GM12801 (cell line): ENCODE data around the gene NR6A1.

Experiments
- CTCF ChIP-seq: IDR thresholded peaks from one replicate; pipeline ENCODE4 v1.5.1; 2011; ENCODE audit warnings: control low read depth; ENCODE audit not compliant: insufficient read length; ENCODE audit errors: extremely low read depth

The NR6A1 gene

GRCh38 chr9:124615100-124615742 is 155.9 kb downstream of the NR6A1 start:
- no peak for TF ChIP-seq CTCF

- no peak for TF ChIP-seq CTCF
Measured at GRCh38 chr9:124613849-124614248, 157.3 kb downstream of the NR6A1 start.

GRCh38 chr9:124611106-124611505 is 160.0 kb downstream of the NR6A1 start:
- TF ChIP-seq CTCF, result no peak

GRCh38 chr9:124606027-124606426 is 165.1 kb downstream of the NR6A1 start:
- TF ChIP-seq CTCF, result no peak

GRCh38 chr9:124605258-124605657 is 165.9 kb downstream of the NR6A1 start:
- no peak for TF ChIP-seq CTCF

- TF ChIP-seq CTCF, result no peak
Measured at GRCh38 chr9:124602632-124603031, 168.5 kb downstream of the NR6A1 start.

GRCh38 chr9:124602204-124602603 is 168.9 kb downstream of the NR6A1 start:
- no peak for TF ChIP-seq CTCF
